ENCODE results near the gene EDNRA.
"Not testable (repeated sequence)": the region's sequence is repeated elsewhere in the genome, so short reads cannot be mapped to it uniquely, and the experiment has no call there.

The EDNRA gene

GRCh38 chr4:147480891-147481576 lies at the start of gene EDNRA:
Gene EDNRA, plus strand, starts transcription at chr4:147481097. Its CDS starts 4,585 bp downstream, at chr4:147485682.
- no peak for DNase-seq

DNA sequence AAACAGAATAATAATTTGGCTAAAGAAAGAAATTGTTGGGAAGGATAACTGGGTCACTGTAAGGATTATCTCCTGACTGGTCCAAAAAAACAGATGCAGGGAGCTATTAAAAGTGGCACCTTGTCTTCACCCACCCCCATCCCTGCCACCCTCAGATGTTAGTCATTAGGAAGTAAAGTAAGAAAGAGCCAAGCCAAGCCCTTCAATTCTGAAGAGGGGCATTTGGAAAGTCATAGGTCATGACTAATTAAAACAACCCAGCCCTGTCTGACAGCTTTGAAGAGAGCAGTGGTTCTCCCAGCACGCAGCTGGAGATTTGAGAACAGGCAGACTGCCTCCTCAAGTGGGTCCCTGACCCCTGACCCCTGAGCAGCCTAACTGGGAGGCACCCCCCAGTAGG lies 46.5 kb upstream of the EDNRA start:
- not testable (repeated sequence) for DNase-seq

GRCh38 chr4:147440442-147440841 lies 40.5 kb upstream of the EDNRA start:
- no peak for DNase-seq

GRCh38 chr4:147447786-147448185 lies 33.1 kb upstream of the EDNRA start:
- DNase-seq: no peak

DNA sequence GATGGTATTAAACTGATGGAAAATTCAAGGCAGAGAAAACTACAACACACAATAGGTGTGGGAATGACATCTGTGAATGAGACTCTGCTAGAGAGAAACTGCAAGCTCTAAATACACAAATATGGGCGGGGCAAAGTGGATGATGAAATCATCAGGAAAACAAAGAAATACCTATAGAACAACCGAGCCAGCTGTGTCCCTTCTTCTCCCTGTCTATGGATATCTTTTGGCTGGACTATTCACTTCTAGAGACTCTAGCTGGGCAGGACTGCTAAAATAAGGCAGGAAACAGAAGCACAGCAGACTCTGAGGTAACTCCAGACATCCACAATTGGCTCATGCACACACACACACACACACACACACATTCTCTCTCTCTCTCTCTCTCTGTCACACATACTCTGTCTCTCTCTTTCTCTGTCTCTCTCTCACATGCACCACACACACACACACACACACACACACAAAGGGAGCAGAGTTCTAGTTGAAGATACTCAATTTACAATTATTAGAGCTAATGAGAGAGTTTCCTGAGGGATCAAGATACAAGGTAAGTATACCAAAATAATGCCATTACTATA lies 27.2 kb upstream of the EDNRA start:
- no peak for DNase-seq

DNA sequence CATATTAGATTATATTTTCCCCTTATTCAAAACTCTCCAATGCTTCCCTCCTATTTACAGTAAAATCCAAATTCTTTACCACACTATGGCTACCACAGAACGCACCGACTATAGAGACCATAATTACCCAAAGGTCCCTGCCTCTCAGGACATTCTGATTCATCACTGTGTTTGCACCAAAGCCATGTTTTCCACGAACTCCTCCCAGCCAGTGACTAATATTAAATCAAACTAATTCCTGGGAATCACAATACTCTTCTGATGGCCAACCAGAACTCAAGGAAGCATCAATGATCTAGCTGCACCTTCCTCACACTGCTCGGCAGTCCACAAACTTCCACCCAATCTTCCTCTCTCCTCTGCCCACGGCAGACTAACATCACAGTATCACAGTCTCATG lies 24.2 kb upstream of the EDNRA start:
- no peak for DNase-seq

GRCh38 chr4:147461161-147461560 lies 19.7 kb upstream of the EDNRA start:
- no peak for DNase-seq

DNA sequence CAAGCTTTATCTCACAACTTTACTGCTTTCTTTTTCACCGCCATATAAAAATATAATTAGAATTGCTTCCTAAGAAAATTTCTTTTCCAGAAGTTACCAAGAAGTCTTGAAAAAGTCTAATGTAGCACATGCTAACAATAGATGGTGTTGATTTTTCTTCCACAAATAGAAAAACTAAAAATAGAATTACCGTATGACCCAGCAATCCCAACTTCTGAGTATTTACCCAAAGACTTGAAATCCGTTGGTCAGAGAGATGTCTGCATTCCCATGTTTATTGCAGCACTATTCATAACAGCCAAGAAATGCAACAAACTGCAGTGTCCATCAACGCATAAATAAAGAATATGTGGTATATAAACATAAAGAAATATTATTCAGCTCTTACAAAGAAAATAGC lies 17.8 kb upstream of the EDNRA start:
- no peak for DNase-seq

GRCh38 chr4:147465461-147465860 lies 15.4 kb upstream of the EDNRA start:
- DNase-seq: no peak

GRCh38 chr4:147477439-147477838 lies 3.5 kb upstream of the EDNRA start:
- no peak for DNase-seq

GRCh38 chr4:147479376-147479775 lies 1.5 kb upstream of the EDNRA start:
- DNase-seq: no peak

- no peak for DNase-seq
Measured at GRCh38 chr4:147479786-147480185, 1.1 kb upstream of the EDNRA start.

GRCh38 chr4:147480502-147480890 lies 401 bp upstream of the EDNRA start:
- no peak for DNase-seq

DNA sequence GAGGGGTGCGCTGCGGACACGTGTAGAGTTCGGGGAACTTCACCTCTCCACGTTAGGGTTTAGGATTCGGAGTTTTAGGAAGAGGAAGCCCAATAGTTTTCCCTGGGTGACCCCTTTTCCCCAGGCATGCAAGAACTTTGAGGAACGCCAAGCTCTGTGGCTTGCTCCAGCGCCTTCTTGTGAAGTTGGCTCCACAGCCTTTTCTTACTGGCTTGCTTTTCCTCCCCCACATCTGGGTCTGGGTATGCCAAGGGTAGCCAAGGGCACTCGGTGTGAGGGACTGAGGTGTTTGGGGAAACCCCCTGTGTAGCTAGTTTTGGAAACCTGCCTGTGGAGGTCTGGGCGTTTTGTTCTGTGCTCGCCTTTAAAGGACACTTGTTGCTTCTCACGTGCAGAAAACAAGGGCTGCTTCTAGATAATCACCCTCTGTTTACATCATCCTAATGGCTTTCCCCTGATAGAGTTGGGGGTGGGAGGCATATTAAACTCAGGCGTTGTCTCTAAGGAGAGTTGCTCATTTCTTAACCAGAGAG lies 746 bp downstream of the EDNRA start:
- DNase-seq: no peak

GRCh38 chr4:147482281-147482680 lies 1.4 kb downstream of the EDNRA start:
- no peak for DNase-seq

DNA sequence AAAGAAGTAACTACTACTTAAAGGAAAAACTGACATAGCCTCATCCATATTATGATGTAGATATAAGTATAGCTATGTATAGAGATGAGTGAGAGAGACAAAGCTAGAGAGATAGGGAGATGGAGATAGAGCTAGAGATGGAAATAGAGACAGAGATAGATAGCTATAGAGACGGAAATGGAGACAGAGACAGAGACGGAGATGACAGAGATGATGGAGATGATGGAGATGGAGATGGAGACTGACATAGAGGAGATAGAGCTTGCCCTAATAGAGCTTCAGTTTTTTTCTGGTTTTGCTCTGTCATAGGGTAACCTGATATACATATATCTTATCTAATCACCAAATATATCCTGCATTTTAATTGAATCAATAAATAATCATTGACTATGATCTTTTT lies 4.3 kb downstream of the EDNRA start:
- no peak for DNase-seq

- no peak for DNase-seq
Measured at GRCh38 chr4:147487616-147488015, 6.7 kb downstream of the EDNRA start.

DNA sequence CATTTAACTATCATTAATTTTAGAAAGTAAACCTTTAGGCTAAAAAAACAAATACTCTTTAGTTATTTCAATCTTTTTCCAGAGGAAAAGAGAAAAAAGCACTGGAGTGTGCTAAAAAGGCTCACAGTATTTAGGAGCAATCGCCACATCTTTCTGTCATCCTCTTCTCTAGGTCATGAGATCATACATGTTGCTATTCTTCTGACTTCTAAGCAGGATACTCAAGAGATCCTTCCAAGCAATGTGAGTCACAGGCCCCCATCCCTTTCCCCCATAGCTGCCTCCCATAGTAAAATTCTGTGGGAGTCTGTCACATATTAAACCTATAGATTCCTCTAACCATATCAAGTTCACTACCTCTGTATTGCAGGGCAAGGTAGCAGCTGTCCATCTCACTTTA lies 7.7 kb downstream of the EDNRA start:
- no peak for DNase-seq

- DNase-seq: no peak
Measured at GRCh38 chr4:147491086-147491485, 10.2 kb downstream of the EDNRA start.

GRCh38 chr4:147492306-147492705 lies 11.4 kb downstream of the EDNRA start:
- DNase-seq: no peak

- no peak for DNase-seq
Measured at GRCh38 chr4:147492761-147493160, 11.9 kb downstream of the EDNRA start.

GRCh38 chr4:147493307-147493706 lies 12.4 kb downstream of the EDNRA start:
- no peak for DNase-seq

- DNase-seq: no peak
Measured at GRCh38 chr4:147494301-147494700, 13.4 kb downstream of the EDNRA start.

DNA sequence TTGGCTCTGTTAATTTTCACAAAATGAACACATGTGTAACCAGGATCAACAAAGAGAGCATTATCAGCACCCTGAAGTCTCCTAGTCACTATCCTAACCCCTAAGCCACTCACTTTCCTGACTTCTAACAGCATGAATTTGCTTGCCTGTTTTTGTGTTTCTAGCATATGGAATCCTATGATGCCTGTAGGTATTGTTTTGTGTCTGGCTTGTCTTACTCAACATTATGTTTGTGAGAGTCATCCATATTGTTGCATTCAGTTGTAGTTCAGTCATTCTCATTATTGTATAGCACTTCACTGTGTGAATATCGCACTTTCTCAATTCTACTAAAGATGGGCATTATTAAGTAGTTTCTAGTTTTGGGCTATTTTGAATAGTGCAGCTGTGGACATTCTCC lies 15.6 kb downstream of the EDNRA start:
- no peak for DNase-seq

All from activated CD8-positive, alpha-beta memory T cell treated with anti-CD3 and anti-CD28 coated beads, Interleukin-2, amount 50 U/mL, for 48 hours (primary cell).